HepG2 (cell line): ENCODE data around the gene TWNK. TPM values are rescaled to one million over a fixed set of nuclear protein-coding genes. Genes with fewer than 3 reads are reported as not detected.
A peak's percentile ranks its signal among the peaks of the same experiment; 100 is the strongest.

ENCODE experiments used
- ARID3A ChIP-seq: IDR thresholded peaks from 2 replicates; pipeline ENCODE4 v1.6.1; 2012; ENCODE audit warnings: low read depth, low read length, improper control_type of control experiment
- GLI4 ChIP-seq: sonication (generic); formaldehyde crosslinking; IDR thresholded peaks from 2 replicates; pipeline ENCODE4 v1.5.1; 2020; ENCODE audit warnings: missing genetic modification reagents, mild to moderate bottlenecking, moderate library complexity, borderline replicate concordance
- KLF12 ChIP-seq: sonication (generic); formaldehyde crosslinking; IDR thresholded peaks from 2 replicates; pipeline ENCODE4 v1.4.0; 2020; ENCODE audit warnings: missing genetic modification reagents, borderline replicate concordance
- KLF13 ChIP-seq: sonication (generic); formaldehyde crosslinking; IDR thresholded peaks from 2 replicates; pipeline ENCODE4 v1.4.0; 2020; ENCODE audit warnings: mild to moderate bottlenecking, missing genetic modification reagents
- MEIS1 ChIP-seq: sonication (generic); formaldehyde crosslinking; IDR thresholded peaks from 2 replicates; pipeline ENCODE4 v1.9.0; 2021; ENCODE audit warnings: mild to moderate bottlenecking, missing genetic modification reagents, moderate library complexity, borderline replicate concordance
- NR1H2 ChIP-seq: sonication (generic); formaldehyde crosslinking; IDR thresholded peaks from 2 replicates; pipeline ENCODE4 v1.8.1; 2022; ENCODE audit warnings: low read depth, missing genetic modification reagents, borderline replicate concordance
- SMARCC2 ChIP-seq: fragments of 450-650 bp; IDR thresholded peaks from 2 replicates; pipeline ENCODE4 v1.6.1; 2017; ENCODE audit warnings: antibody characterized with exemption, mild to moderate bottlenecking
- ZHX2 ChIP-seq, 2 experiments: sonication (generic) in 1 of 2; formaldehyde crosslinking in 1 of 2; IDR thresholded peaks; 2 replicates each; pipeline versions ENCODE4 v1.6.1 to v1.9.0; 2014 to 2022; ENCODE audit warnings: antibody characterized with exemption in 1 of 2, borderline replicate concordance in 1 of 2, inconsistent platforms in 1 of 2, low read depth in 1 of 2, missing genetic modification reagents in 1 of 2
- ZNF101 ChIP-seq: sonication (generic); formaldehyde crosslinking; IDR thresholded peaks from 2 replicates; pipeline ENCODE4 v1.4.0; 2020; ENCODE audit warnings: mild to moderate bottlenecking, low read depth, missing genetic modification reagents, borderline replicate concordance
- ZNF230 ChIP-seq: sonication (generic); formaldehyde crosslinking; IDR thresholded peaks from 2 replicates; pipeline ENCODE4 v1.4.0; 2020; ENCODE audit warnings: mild to moderate bottlenecking, missing genetic modification reagents
- ZNF670 ChIP-seq: sonication (generic); formaldehyde crosslinking; IDR thresholded peaks from 2 replicates; pipeline ENCODE4 v1.8.0; 2022; ENCODE audit warnings: mild to moderate bottlenecking, missing genetic modification reagents, borderline replicate concordance
- ZNF709 ChIP-seq: sonication (generic); formaldehyde crosslinking; IDR thresholded peaks from 2 replicates; pipeline ENCODE4 v1.5.0; 2020; ENCODE audit warnings: mild to moderate bottlenecking, missing genetic modification reagents
- polyA plus RNA-seq, 8 experiments: library from polyadenylated mRNA; depleted of rRNA in 3 of 8; stranded (reverse) in 7 of 8; unstranded in 1 of 8; fragments of >200 nt; fragmentation: Illumina TruSeq in 4 of 8; extraction: Trizol in 4 of 8; gene quantifications; 2 replicates each; pipeline versions ENCODE4 v1.2.1 to v1.2.3, GENCODE V29; 2011 to 2016; ENCODE audit warnings: low read depth in 4 of 8, missing spikeins in 1 of 8, mixed read lengths in 1 of 8; ENCODE audit not compliant: insufficient read depth in 1 of 8
- total RNA-seq, 5 experiments: library from RNA; depleted of rRNA; stranded (reverse); fragments of >200 nt; fragmentation: Illumina TruSeq; extraction: Trizol; gene quantifications; 2 replicates each; pipeline ENCODE4 v1.2.3, GENCODE V29; 2016; ENCODE audit warnings: low read depth in 1 of 5
- TF ChIP-seq, protein P1 (sequence below): sonication (generic); formaldehyde crosslinking; IDR thresholded peaks from 2 replicates; pipeline ENCODE4 v1.4.0; 2020; ENCODE audit warnings: missing genetic modification reagents
- TF ChIP-seq, protein P2 (sequence below): sonication (generic); formaldehyde crosslinking; IDR thresholded peaks from 2 replicates; pipeline ENCODE4 v1.4.0; 2020; ENCODE audit warnings: missing genetic modification reagents
- TF ChIP-seq, protein P3 (sequence below): sonication (generic); formaldehyde crosslinking; IDR thresholded peaks from 2 replicates; pipeline ENCODE4 v1.4.0; 2020; ENCODE audit warnings: missing genetic modification reagents, mild to moderate bottlenecking, borderline replicate concordance
- TF ChIP-seq, protein P4 (sequence below): sonication (generic); formaldehyde crosslinking; IDR thresholded peaks from 2 replicates; pipeline ENCODE4 v1.5.0; 2020; ENCODE audit warnings: missing genetic modification reagents

The TWNK gene
- total and polyA plus RNA-seq, 2 of the 13 experiments (the other 11 are each of a cell fraction or from before 2014, with no cell fraction given), result 10.7 to 16.5 TPM

DNA sequence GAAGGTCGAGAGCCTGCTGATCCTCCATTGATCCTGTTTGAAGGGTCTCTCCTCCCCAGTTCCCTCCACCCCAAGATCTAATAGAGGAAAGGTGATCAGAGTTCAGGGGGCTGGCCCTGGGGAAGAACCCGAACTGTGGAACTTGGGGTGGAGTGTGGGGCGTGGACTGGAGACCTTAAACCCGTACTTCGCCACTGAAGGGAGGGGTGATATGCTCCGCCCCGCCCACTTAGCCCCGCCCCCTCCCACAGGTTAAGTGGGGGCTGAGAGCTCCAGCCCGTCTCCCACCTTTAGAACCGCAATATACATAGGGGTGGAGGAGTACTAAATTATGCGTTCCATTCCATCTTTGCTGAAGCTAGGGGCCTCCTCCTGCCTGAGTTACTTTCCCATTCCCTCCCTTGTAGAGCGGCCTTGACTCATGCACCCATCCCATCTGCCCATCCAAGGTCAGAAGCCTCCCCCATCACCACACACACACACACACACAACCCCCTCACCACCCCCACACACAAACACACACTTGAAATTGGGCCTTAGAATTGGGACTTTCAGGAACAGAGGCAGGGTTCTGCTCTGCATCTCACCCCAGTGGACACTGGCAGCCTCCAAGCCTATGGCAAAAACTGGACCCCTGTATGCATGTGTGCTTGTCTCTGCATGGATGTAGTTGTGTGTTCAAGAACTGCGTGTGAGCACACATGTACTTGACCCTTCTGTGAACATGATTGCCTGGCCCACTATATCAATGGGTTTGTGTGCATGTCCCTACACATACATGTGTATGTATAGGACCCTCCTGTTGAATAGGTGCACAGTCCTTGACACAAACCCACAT, 17.0 kb upstream of the TWNK start (continued):
- TF ChIP-seq KLF12 (CRISPR knock-in tag) (no peak), GLI4 (CRISPR knock-in tag) (no peak), MEIS1 (no peak), ARID3A (no peak), ZNF101 (CRISPR knock-in tag) (no peak), SMARCC2 (no peak), ZHX2 (IDR thresholded peaks at IDR 0.05; ENCODE audit: low read depth) (0 out of 2 replicates have a peak, but pooled peaks have one; percentile 9), ZHX2 (CRISPR knock-in tag; IDR thresholded peaks at IDR 0.05; ENCODE audit: borderline replicate concordance) (no peak), NR1H2 (CRISPR knock-in tag) (no peak), ZNF230 (no peak; the same call in none of the 2 replicates), ZNF670 (CRISPR knock-in tag) (no peak), ZNF709 (CRISPR knock-in tag) (no peak), KLF13 (CRISPR knock-in tag) (no peak)
- TF ChIP-seq, protein P1, sequence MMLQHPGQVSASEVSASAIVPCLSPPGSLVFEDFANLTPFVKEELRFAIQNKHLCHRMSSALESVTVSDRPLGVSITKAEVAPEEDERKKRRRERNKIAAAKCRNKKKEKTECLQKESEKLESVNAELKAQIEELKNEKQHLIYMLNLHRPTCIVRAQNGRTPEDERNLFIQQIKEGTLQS (CRISPR knock-in tag), result no peak
- TF ChIP-seq, protein P2, sequence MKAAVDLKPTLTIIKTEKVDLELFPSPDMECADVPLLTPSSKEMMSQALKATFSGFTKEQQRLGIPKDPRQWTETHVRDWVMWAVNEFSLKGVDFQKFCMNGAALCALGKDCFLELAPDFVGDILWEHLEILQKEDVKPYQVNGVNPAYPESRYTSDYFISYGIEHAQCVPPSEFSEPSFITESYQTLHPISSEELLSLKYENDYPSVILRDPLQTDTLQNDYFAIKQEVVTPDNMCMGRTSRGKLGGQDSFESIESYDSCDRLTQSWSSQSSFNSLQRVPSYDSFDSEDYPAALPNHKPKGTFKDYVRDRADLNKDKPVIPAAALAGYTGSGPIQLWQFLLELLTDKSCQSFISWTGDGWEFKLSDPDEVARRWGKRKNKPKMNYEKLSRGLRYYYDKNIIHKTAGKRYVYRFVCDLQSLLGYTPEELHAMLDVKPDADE, result no peak
- TF ChIP-seq, protein P3, sequence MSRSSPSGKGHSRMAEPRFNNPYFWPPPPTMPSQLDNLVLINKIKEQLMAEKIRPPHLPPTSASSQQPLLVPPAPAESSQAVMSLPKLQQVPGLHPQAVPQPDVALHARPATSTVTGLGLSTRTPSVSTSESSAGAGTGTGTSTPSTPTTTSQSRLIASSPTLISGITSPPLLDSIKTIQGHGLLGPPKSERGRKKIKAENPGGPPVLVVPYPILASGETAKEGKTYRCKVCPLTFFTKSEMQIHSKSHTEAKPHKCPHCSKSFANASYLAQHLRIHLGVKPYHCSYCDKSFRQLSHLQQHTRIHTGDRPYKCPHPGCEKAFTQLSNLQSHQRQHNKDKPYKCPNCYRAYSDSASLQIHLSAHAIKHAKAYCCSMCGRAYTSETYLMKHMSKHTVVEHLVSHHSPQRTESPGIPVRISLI (CRISPR knock-in tag), result no peak
- TF ChIP-seq, protein P4, sequence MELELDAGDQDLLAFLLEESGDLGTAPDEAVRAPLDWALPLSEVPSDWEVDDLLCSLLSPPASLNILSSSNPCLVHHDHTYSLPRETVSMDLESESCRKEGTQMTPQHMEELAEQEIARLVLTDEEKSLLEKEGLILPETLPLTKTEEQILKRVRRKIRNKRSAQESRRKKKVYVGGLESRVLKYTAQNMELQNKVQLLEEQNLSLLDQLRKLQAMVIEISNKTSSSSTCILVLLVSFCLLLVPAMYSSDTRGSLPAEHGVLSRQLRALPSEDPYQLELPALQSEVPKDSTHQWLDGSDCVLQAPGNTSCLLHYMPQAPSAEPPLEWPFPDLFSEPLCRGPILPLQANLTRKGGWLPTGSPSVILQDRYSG, result no peak
